HEK293 (cell line): Measurements from ENCODE around the gene TRPM8.

Source experiments
- TRIM28 ChIP-seq: IDR thresholded peaks from 2 replicates; pipeline ENCODE4 v1.6.1; 2011; ENCODE audit warnings: low read length, control low read depth, borderline replicate concordance
- ZNF223 ChIP-seq: fragments of 450-650 bp; formaldehyde crosslinking; IDR thresholded peaks from 2 replicates; pipeline ENCODE4 v1.5.1; 2016; ENCODE audit warnings: missing biosample characterization, missing genetic modification characterization
- ZNF514 ChIP-seq: fragments of 450-650 bp; formaldehyde crosslinking; IDR thresholded peaks from 2 replicates; pipeline ENCODE4 v1.5.1; 2016; ENCODE audit warnings: missing biosample characterization, missing genetic modification characterization
- ZNF792 ChIP-seq: fragments of 450-650 bp; formaldehyde crosslinking; IDR thresholded peaks from 2 replicates; pipeline ENCODE4 v1.5.1; 2016; ENCODE audit warnings: missing biosample characterization, missing genetic modification characterization
- TF ChIP-seq, protein P1 (sequence below): fragments of 450-650 bp; formaldehyde crosslinking; IDR thresholded peaks from 2 replicates; pipeline ENCODE4 v1.5.1; 2016; ENCODE audit warnings: missing biosample characterization, missing genetic modification characterization
- TF ChIP-seq, protein P2 (sequence below): fragments of 450-650 bp; formaldehyde crosslinking; IDR thresholded peaks from 2 replicates; pipeline ENCODE4 v1.5.1; 2016; ENCODE audit warnings: missing biosample characterization, missing genetic modification characterization
- TF ChIP-seq, protein P3 (sequence below): fragments of 450-650 bp; formaldehyde crosslinking; IDR thresholded peaks from 2 replicates; pipeline ENCODE4 v1.5.1; 2016; ENCODE audit warnings: missing biosample characterization, missing genetic modification characterization
- TF ChIP-seq, protein P4 (sequence below): fragments of 450-650 bp; formaldehyde crosslinking; IDR thresholded peaks from 2 replicates; pipeline ENCODE4 v1.5.1; 2016; ENCODE audit warnings: missing biosample characterization, missing genetic modification characterization, low read depth
- TF ChIP-seq, protein P5 (sequence below): IDR thresholded peaks from 2 replicates; pipeline ENCODE4 v1.6.1; 2011; ENCODE audit warnings: mild to moderate bottlenecking, low read depth, low read length, borderline replicate concordance
- TF ChIP-seq, protein P6 (sequence below): fragments of 450-650 bp; formaldehyde crosslinking; IDR thresholded peaks from 2 replicates; pipeline ENCODE4 v1.5.1; 2016; ENCODE audit warnings: missing biosample characterization, missing genetic modification characterization

DNA sequence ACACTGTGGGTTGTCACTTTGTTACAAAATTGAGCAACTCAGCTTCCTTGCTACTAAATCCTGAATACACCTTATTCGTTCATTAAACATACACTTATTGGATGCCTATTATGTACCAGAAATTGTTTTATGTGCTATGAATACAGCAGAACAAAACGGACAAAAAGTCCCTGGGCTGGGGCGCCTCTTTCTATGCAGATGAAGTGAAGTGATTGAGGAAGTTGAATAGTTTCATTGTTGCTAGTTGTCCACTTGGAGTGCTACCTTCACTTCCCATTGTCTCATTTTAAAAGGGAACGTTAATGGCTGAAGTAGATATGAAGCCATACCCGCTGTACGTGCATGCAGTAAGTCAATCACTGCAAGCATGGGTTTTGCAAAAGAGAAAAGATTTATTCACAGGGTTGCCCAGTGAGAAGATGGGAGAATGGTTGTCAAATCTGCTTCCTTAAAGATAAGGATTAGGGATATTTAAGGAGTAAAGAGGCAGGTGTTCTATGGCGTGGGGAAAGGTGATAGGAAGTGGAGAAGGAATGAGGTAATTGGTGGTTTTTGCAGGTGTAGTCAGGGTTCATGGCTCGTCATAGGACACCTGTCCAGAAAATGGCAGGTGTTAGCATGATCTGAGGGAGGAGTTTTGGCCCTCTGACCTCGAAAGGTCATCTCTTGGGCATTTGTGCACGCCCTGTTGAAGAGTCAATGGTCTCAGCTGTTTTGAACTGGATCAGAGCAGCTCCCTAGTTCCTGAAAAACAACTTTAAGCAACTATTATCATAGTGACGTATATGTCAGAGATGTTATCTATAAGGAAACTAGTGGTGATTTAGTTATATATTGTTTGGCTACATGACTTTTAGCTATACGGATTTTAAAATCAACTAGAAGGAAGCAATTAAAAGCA lies 23.5 kb downstream of the TRPM8 start:
- TF ChIP-seq, protein P1, sequence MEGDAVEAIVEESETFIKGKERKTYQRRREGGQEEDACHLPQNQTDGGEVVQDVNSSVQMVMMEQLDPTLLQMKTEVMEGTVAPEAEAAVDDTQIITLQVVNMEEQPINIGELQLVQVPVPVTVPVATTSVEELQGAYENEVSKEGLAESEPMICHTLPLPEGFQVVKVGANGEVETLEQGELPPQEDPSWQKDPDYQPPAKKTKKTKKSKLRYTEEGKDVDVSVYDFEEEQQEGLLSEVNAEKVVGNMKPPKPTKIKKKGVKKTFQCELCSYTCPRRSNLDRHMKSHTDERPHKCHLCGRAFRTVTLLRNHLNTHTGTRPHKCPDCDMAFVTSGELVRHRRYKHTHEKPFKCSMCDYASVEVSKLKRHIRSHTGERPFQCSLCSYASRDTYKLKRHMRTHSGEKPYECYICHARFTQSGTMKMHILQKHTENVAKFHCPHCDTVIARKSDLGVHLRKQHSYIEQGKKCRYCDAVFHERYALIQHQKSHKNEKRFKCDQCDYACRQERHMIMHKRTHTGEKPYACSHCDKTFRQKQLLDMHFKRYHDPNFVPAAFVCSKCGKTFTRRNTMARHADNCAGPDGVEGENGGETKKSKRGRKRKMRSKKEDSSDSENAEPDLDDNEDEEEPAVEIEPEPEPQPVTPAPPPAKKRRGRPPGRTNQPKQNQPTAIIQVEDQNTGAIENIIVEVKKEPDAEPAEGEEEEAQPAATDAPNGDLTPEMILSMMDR (tag by site-specific recombination) = no peak
- TF ChIP-seq ZNF792 (tag by site-specific recombination) = no peak
- TF ChIP-seq, protein P2, sequence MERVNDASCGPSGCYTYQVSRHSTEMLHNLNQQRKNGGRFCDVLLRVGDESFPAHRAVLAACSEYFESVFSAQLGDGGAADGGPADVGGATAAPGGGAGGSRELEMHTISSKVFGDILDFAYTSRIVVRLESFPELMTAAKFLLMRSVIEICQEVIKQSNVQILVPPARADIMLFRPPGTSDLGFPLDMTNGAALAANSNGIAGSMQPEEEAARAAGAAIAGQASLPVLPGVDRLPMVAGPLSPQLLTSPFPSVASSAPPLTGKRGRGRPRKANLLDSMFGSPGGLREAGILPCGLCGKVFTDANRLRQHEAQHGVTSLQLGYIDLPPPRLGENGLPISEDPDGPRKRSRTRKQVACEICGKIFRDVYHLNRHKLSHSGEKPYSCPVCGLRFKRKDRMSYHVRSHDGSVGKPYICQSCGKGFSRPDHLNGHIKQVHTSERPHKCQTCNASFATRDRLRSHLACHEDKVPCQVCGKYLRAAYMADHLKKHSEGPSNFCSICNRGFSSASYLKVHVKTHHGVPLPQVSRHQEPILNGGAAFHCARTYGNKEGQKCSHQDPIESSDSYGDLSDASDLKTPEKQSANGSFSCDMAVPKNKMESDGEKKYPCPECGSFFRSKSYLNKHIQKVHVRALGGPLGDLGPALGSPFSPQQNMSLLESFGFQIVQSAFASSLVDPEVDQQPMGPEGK (tag by site-specific recombination) = no peak
- TF ChIP-seq, protein P3, sequence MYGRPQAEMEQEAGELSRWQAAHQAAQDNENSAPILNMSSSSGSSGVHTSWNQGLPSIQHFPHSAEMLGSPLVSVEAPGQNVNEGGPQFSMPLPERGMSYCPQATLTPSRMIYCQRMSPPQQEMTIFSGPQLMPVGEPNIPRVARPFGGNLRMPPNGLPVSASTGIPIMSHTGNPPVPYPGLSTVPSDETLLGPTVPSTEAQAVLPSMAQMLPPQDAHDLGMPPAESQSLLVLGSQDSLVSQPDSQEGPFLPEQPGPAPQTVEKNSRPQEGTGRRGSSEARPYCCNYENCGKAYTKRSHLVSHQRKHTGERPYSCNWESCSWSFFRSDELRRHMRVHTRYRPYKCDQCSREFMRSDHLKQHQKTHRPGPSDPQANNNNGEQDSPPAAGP = no peak
- TF ChIP-seq TRIM28 = no peak
- TF ChIP-seq, protein P4, sequence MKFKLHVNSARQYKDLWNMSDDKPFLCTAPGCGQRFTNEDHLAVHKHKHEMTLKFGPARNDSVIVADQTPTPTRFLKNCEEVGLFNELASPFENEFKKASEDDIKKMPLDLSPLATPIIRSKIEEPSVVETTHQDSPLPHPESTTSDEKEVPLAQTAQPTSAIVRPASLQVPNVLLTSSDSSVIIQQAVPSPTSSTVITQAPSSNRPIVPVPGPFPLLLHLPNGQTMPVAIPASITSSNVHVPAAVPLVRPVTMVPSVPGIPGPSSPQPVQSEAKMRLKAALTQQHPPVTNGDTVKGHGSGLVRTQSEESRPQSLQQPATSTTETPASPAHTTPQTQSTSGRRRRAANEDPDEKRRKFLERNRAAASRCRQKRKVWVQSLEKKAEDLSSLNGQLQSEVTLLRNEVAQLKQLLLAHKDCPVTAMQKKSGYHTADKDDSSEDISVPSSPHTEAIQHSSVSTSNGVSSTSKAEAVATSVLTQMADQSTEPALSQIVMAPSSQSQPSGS (tag by site-specific recombination) = no peak
- TF ChIP-seq, protein P5, sequence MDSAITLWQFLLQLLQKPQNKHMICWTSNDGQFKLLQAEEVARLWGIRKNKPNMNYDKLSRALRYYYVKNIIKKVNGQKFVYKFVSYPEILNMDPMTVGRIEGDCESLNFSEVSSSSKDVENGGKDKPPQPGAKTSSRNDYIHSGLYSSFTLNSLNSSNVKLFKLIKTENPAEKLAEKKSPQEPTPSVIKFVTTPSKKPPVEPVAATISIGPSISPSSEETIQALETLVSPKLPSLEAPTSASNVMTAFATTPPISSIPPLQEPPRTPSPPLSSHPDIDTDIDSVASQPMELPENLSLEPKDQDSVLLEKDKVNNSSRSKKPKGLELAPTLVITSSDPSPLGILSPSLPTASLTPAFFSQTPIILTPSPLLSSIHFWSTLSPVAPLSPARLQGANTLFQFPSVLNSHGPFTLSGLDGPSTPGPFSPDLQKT = no peak
- no peak for TF ChIP-seq ZNF223
- TF ChIP-seq ZNF514 (tag by site-specific recombination) = no peak
- TF ChIP-seq, protein P6, sequence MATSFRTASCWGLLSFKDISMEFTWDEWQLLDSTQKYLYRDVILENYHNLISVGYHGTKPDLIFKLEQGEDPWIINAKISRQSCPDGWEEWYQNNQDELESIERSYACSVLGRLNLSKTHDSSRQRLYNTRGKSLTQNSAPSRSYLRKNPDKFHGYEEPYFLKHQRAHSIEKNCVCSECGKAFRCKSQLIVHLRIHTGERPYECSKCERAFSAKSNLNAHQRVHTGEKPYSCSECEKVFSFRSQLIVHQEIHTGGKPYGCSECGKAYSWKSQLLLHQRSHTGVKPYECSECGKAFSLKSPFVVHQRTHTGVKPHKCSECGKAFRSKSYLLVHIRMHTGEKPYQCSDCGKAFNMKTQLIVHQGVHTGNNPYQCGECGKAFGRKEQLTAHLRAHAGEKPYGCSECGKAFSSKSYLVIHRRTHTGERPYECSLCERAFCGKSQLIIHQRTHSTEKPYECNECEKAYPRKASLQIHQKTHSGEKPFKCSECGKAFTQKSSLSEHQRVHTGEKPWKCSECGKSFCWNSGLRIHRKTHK (tag by site-specific recombination) = no peak
